Mesenteric fat pad (tissue), 1 donor: Measurements from ENCODE around the gene EFCAB7. TPM values are rescaled to one million over a fixed set of nuclear protein-coding genes. Genes with fewer than 3 reads are reported as not detected.
"Not testable (repeated sequence)": the region's sequence is repeated elsewhere in the genome, so short reads cannot be mapped to it uniquely, and the experiment has no call there.

Experiments used
- DNase-seq: peaks from one replicate; pipeline ENCODE4 v3.0.0-alpha.2; 2020; ENCODE audit warnings: low spot score
- total RNA-seq: library from RNA; stranded (reverse); fragmentation: NEBNext Ultra II Directional; extraction: Animal tissue kit (Norgen Biotek cat#: 25700); gene quantifications from one replicate; pipeline ENCODE4 v1.2.1, GENCODE V29; 2021
- donor health status: DM: yes; HTN: yes; CAD: no.

EFCAB7 gene
- total RNA-seq, 1 donor from 2014 or later = 3.4 TPM

- no peak for DNase-seq
These were observed 24.4 kb downstream of the EFCAB7 start for GRCh38 chr1:63547621-63548294.

DNA sequence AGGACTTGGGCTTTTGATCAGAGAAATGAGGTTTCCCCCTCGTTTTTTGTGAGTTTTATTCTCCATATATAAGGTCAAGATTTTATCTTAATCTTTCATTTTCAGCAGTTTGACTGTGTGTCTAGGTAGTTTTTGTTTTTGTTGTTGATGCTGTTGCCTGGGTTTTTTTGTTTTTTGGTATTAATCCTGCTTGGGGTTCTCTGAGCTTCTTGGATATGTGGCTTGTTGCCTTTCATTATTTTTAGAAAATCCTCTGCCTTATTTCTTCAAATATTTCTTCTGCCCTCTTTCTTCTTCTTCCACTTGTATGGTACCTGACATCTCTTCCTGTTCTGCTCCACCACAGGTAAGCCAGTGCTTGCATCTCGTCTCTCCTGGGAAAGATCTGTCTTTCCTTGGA is 25.0 kb downstream of the EFCAB7 start:
- DNase-seq = no peak

GRCh38 chr1:63548877-63549276 is 25.6 kb downstream of the EFCAB7 start:
- no peak for DNase-seq

DNA sequence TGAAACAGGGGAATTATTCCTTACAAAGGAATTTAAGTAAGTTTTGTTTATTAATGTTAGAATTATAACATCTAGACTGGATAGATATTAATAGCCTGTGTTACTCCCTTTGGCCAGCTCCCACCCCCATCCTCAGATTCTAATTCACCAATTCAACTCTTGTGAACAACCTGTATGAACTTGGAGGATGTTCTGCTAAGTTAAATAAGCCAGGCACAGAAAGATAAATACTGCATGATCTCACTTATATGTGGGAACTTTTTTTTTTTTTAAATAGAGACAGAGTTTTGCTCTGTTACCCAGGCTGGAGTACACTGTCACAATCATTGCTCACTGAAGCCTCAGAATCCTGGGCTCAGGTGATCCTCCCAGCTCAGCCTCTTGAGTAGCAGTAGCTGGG is 32.2 kb downstream of the EFCAB7 start:
- no peak for DNase-seq

DNA sequence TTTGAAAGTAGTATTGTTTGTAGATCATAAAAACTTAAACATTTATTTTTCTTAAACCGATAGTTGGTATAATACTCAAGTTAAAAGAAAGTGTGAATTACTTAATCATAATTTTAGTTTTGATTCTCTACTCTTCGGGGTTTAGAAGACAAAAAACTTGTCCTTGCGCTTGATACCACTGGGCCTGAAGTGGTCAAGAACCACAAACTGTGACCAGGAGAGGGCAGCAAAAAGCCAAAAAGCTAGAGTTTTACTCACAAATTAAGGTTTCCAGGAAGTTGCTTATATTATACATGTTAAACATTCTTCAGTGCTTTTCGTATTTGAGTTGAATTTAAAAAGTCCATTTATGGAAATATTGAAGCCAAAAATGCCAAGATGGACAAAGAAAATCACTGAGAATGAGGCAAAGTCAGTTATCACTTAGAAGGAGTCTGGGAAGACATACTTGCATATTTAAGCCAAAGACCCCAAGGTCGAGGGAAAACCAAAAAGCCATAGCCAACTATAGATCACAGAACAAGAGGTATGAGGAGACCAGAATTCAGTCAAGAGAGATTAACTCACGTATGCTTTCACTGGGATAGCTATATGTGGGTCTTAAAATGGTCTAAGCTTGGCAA is 34.2 kb downstream of the EFCAB7 start:
- DNase-seq = no peak

GRCh38 chr1:63559357-63559756 is 36.0 kb downstream of the EFCAB7 start:
- no peak for DNase-seq

DNA sequence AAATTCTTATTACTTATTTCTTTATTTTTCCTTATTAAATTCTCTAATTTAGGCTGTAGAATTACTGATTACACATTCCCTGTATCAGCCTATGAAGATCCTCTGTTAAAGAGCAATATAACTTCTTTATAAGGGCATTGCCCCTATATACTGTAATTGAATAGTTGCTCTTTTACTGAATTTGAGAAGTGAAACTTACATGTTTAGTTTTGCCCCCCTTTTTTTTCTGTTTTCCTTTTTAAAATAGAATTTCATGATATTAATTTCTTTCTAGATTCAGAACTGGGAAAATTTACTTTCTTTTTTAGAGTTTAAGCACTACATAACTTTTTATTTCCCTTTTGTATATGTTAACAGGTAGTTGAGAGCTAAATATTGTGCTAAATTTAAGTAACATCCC is 40.4 kb downstream of the EFCAB7 start:
- no peak for DNase-seq

DNA sequence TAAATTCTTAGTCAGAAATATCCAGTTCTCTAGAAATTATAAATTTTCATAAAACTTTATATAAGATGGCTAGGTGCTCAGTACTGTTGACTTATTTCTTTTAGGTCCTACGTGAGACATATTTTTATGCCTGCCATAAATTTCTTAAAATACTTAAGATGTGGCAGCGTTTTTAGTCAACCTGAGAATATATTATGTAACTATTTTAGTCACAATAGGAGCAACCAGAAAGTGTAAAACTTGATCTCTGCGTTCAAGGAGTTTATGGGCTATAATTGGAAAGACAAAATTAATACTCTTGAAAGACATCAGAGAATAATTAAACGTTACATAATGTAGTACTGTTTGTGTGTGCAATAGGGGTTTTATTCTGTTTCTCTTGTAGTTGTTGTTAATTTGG is 45.7 kb downstream of the EFCAB7 start:
- no peak for DNase-seq

DNA sequence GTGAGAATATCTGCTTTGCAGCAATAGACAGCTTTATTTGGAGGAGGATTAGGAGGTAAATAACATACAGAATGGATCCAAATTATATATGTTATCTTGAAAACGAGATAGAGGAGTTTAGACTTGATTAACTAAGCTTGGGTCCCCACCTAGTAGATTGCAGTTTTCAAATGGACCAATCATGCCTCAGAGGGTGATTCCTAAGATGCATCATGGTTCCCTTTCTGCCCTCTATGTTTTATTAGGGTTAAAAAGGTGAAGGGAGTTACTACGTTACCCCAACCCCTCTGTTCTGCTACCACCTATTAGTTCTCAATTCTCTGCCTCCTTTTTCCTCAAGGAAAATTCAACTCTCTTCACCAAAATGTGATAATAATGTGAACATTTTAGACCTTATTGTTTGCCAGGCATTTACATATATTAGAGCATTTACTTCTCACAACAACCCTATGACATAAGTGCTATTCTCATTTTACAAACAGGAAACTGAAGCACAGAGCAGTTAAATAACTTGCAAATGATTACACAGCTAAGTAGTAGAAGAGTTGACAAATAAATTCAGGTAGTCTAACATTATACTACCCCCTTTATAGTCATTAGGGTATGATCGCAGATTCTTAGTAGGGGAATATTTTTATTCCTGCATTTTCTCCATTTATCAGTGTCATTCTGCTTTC is 46.5 kb downstream of the EFCAB7 start:
- no peak for DNase-seq

- not testable (repeated sequence) for DNase-seq
These were observed 49.4 kb downstream of the EFCAB7 start for GRCh38 chr1:63572686-63573085.

- not testable (repeated sequence) for DNase-seq
These were observed 51.0 kb downstream of the EFCAB7 start for GRCh38 chr1:63574203-63574796.

GRCh38 chr1:63575340-63575826 is 52.1 kb downstream of the EFCAB7 start:
- DNase-seq = no peak

GRCh38 chr1:63586326-63586725 is 63.0 kb downstream of the EFCAB7 start:
- not testable (repeated sequence) for DNase-seq

DNA sequence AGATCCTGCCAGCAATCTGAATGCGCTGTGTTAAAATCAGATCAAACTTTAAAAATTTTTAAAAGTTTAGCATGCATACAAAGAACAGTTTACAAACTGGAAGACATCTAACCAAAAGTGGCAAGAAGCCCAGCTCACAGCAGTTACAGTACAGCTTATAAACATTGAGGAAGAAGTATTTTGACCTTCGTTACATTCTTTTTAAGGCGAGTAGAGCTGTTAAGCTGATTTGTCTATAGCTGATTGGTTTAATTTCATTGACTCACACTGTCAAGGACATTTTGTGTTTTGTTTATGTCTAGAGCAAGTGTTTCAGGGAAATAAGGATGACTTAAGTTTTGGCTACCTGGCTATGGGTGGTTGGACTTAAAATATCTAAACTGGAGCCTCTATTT is 66.8 kb downstream of the EFCAB7 start:
- no peak for DNase-seq

- no peak for DNase-seq
These were observed 69.4 kb downstream of the EFCAB7 start for GRCh38 chr1:63592536-63593302.

- DNase-seq = peak; percentile 92
These were observed 70.1 kb downstream of the EFCAB7 start, which contains the start of gene PGM1 for GRCh38 chr1:63593303-63593885. Gene PGM1 (plus strand): TSS chr1:63593411. CDS start chr1:63593489, 78 bp downstream.

GRCh38 chr1:63593886-63594605 is 70.7 kb downstream of the EFCAB7 start:
- peak; percentile 92 for DNase-seq

GRCh38 chr1:63595435-63595834 is 72.1 kb downstream of the EFCAB7 start:
- DNase-seq = no peak

- no peak for DNase-seq
These were observed 76.5 kb downstream of the EFCAB7 start for GRCh38 chr1:63599799-63600198.

- DNase-seq = no peak
These were observed 76.9 kb downstream of the EFCAB7 start for GRCh38 chr1:63600248-63600647.
